Measurements from ENCODE around the gene CD226. TPM values are rescaled to one million over a fixed set of nuclear protein-coding genes. Genes with fewer than 3 reads are reported as not detected.

The CD226 gene
- total and polyA plus RNA-seq, 10 of the 15 experiments (the other 5 are each of a cell fraction or from before 2014, with no cell fraction given), result 12.9 to 68.8 (median 47.3) TPM

DNA sequence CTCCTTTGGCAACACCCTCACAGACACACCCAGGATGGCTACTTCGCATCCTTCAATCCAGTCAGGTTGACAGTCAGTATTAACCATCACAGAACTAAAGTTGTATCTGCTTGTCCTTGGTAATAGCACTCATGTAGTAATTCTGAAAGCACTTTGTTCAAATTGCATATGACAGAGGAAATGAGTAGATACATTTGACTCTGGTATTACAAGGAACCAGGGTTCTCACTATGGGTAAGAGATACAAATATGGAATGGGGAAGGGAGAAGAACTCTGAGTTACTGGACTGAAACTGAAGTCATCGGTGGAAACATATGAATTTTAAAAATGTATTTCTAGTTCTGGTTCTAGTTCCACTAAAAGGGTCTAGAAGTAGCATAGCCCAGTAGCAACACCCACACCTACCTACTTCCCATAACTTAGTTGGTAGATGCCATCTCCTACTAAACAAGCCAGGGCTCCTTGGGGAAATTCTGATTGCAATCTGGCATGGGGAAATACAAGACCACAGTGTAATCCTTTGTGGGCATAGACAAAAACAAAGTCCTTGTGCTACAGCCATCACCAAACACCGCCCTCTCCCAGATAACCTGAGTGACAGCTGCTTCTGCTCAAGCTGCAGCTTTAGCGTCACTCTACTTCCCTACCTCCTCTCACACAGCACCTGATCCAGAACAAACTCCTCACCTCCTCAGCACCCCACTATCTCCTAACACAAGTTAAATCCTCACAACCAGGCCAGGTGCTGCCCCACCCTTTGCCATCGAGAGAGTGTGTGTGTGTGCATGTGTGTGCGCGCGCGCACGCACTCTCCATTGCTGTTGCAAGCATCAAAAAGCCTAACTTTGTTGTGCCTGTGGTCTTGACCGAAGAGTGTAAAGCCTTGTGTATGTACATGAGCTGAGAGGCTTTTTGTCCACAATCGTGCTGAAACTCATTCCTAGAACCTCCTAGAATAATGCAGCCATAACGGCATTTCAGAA is 31.4 kb upstream of the CD226 start (continued):
- TF ChIP-seq, protein P1, sequence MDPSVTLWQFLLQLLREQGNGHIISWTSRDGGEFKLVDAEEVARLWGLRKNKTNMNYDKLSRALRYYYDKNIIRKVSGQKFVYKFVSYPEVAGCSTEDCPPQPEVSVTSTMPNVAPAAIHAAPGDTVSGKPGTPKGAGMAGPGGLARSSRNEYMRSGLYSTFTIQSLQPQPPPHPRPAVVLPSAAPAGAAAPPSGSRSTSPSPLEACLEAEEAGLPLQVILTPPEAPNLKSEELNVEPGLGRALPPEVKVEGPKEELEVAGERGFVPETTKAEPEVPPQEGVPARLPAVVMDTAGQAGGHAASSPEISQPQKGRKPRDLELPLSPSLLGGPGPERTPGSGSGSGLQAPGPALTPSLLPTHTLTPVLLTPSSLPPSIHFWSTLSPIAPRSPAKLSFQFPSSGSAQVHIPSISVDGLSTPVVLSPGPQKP (IDR thresholded peaks at IDR 0.05; ENCODE audit: low read depth, low read length), result no peak
- peak; percentile 43; the same call in 1 of the 2 replicates for TF ChIP-seq CREM (IDR thresholded peaks at IDR 0.05; ENCODE audit: low read depth)
- TF ChIP-seq SMC3 (IDR thresholded peaks at IDR 0.05; ENCODE audit: borderline replicate concordance, low read length), result no peak
- no peak for TF ChIP-seq NRF1 (conservative IDR thresholded peaks at IDR 0.05; ENCODE audit: low read depth, low read length)
- no peak for TF ChIP-seq DPF2 (IDR thresholded peaks at IDR 0.05)
- TF ChIP-seq EP300 (IDR thresholded peaks at IDR 0.05; ENCODE audit: borderline replicate concordance in 1 of 2, control insufficient read depth in 1 of 2, low read depth in 2 of 2, low read length in 2 of 2), result no peak; a peak in 1 of 4 replicates
- no peak for TF ChIP-seq ZNF24 (IDR thresholded peaks at IDR 0.05)
- no peak for TF ChIP-seq HDAC2 (IDR thresholded peaks at IDR 0.05)
- TF ChIP-seq ZNF384 (IDR thresholded peaks at IDR 0.05; ENCODE audit: borderline replicate concordance, low read depth, low read length), result no peak
- no peak for TF ChIP-seq ZNF274 (IDR thresholded peaks at IDR 0.05; ENCODE audit: insufficient read depth, insufficient read length)
- TF ChIP-seq, protein P2, sequence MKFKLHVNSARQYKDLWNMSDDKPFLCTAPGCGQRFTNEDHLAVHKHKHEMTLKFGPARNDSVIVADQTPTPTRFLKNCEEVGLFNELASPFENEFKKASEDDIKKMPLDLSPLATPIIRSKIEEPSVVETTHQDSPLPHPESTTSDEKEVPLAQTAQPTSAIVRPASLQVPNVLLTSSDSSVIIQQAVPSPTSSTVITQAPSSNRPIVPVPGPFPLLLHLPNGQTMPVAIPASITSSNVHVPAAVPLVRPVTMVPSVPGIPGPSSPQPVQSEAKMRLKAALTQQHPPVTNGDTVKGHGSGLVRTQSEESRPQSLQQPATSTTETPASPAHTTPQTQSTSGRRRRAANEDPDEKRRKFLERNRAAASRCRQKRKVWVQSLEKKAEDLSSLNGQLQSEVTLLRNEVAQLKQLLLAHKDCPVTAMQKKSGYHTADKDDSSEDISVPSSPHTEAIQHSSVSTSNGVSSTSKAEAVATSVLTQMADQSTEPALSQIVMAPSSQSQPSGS (IDR thresholded peaks at IDR 0.05; ENCODE audit: low read length), result peak; percentile 70; the same call in 1 of the 2 replicates
- no peak for TF ChIP-seq TAF1 (IDR thresholded peaks at IDR 0.05; ENCODE audit: borderline replicate concordance, low read depth, low read length)
- no peak for TF ChIP-seq CHD2 (IDR thresholded peaks at IDR 0.05; ENCODE audit: borderline replicate concordance, low read depth, low read length)
- TF ChIP-seq CEBPB (IDR thresholded peaks at IDR 0.05; ENCODE audit: borderline replicate concordance in 1 of 2, low read depth in 2 of 2, low read length in 2 of 2), result peak in 1 of 2 experiments; percentile 74; a peak in 2 of 4 replicates
- TF ChIP-seq TCF3 (IDR thresholded peaks at IDR 0.05; ENCODE audit: borderline replicate concordance, insufficient read depth, low read depth, low read length), result 0 out of 2 replicates have a peak, but pooled peaks have one; percentile 52
- no peak for TF ChIP-seq BRCA1 (IDR thresholded peaks at IDR 0.05; ENCODE audit: low read depth, low read length)
- TF ChIP-seq EZH2 (IDR thresholded peaks at IDR 0.05; ENCODE audit: borderline replicate concordance, control insufficient read depth, low read depth, low read length), result no peak
- no peak for TF ChIP-seq NFYB (IDR thresholded peaks at IDR 0.05; ENCODE audit: insufficient read depth, low read depth, low read length)
- peak; percentile 33; the same call in 1 of the 2 replicates for TF ChIP-seq BCL11A (IDR thresholded peaks at IDR 0.05; ENCODE audit: low read depth, low read length)
- TF ChIP-seq NR2F1 (conservative IDR thresholded peaks at IDR 0.05), result no peak
- TF ChIP-seq PKNOX1 (IDR thresholded peaks at IDR 0.05), result peak; percentile 79
- TF ChIP-seq MXI1 (IDR thresholded peaks at IDR 0.05; ENCODE audit: low read depth, low read length), result no peak
- 0 out of 2 replicates have a peak, but pooled peaks have one; percentile 20 for TF ChIP-seq MTA2 (IDR thresholded peaks at IDR 0.05; ENCODE audit: low read depth)
- TF ChIP-seq TCF7 (IDR thresholded peaks at IDR 0.05; ENCODE audit: borderline replicate concordance), result peak; percentile 57; the same call in 1 of the 2 replicates
- TF ChIP-seq LARP7 (IDR thresholded peaks at IDR 0.05), result no peak
- TF ChIP-seq RBBP5 (conservative IDR thresholded peaks at IDR 0.05), result no peak
